Inflammatory macrophage (primary cell): Measurements from ENCODE around the gene HCN4.
"Not testable (repeated sequence)": the region's sequence is repeated elsewhere in the genome, so short reads cannot be mapped to it uniquely, and the experiment has no call there.

Experiments
- DNase-seq, 2 donors: peaks; one replicate each; pipeline ENCODE4 v3.0.0-alpha.2; 2020 to 2022

HCN4 gene

GRCh38 chr15:73324496-73325170 lies 44.1 kb downstream of the HCN4 start:
- no peak for DNase-seq

- no peak for DNase-seq
These were observed 44.8 kb downstream of the HCN4 start for GRCh38 chr15:73323956-73324355.

- no peak for DNase-seq
These were observed 45.3 kb downstream of the HCN4 start for GRCh38 chr15:73323374-73323955.

GRCh38 chr15:73322665-73323373 lies 45.9 kb downstream of the HCN4 start:
- no peak for DNase-seq

- DNase-seq: no peak
These were observed 47.0 kb downstream of the HCN4 start for GRCh38 chr15:73321496-73322450.

- DNase-seq: no peak
These were observed 48.1 kb downstream of the HCN4 start for GRCh38 chr15:73320619-73321180.

GRCh38 chr15:73319460-73320245 lies 49.1 kb downstream of the HCN4 start:
- no peak for DNase-seq

- DNase-seq: no peak
These were observed 50.1 kb downstream of the HCN4 start for GRCh38 chr15:73318463-73319351.

- DNase-seq: no peak
These were observed 50.9 kb downstream of the HCN4 start for GRCh38 chr15:73317651-73318462.

- DNase-seq: no peak
These were observed 54.9 kb downstream of the HCN4 start for GRCh38 chr15:73313861-73314260.

GRCh38 chr15:73308305-73308704 lies 60.5 kb downstream of the HCN4 start:
- DNase-seq: no peak

- DNase-seq: peak; percentile 58 to 60
These were observed 63.2 kb downstream of the HCN4 start for GRCh38 chr15:73305331-73306211.

- peak in 1 of 2 donors; percentile 11 for DNase-seq
These were observed 65.1 kb downstream of the HCN4 start for GRCh38 chr15:73303636-73304035.

- not testable (repeated sequence) for DNase-seq
These were observed 68.5 kb downstream of the HCN4 start for GRCh38 chr15:73300286-73300685.

GRCh38 chr15:73298522-73299245 lies 70.1 kb downstream of the HCN4 start:
- DNase-seq: peak; percentile 11 to 13

- DNase-seq: no peak
These were observed 72.0 kb downstream of the HCN4 start for GRCh38 chr15:73296609-73297353.
